ENCODE results near the gene ARL2.
"Not testable (repeated sequence)": the region's sequence is repeated elsewhere in the genome, so short reads cannot be mapped to it uniquely, and the experiment has no call there.

Gene ARL2

DNA sequence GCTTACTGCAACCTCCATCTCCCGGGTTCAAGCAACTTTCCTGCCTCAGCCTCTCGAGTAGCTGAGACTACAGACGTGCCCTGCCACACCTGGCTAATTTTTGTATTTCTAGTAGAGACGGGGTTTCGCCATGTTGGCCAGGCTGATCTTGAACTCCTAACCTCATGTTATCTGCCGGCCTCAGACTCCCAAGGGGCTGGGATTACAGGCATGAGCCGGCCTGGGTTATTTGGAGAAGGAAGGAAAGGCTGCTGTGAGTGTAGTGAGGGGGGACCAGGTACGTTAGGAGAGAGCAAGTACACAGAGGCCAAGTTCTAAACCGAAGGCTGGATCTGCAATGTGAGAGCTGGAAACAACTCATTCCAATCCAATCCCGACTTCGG lies 17.6 kb upstream of the ARL2 start:
- Histone ChIP-seq H3K4me3 (ENCODE audit: low read length) (no peak overlapping the region), H3K36me3 (ENCODE audit: insufficient read depth, low read length) (no peaks in the 10 kb centered on the region), H3K4me1 (ENCODE audit: insufficient read depth, low read length) (no peaks in the 10 kb centered on the region), H3K9me3 (ENCODE audit: low read length) (no peaks in the 10 kb centered on the region), H2AFZ (ENCODE audit: low read depth, low read length) (peak overlapping the region; percentile 14), H3K27me3 (ENCODE audit: insufficient read depth, low read length) (no peaks in the 10 kb centered on the region)

DNA sequence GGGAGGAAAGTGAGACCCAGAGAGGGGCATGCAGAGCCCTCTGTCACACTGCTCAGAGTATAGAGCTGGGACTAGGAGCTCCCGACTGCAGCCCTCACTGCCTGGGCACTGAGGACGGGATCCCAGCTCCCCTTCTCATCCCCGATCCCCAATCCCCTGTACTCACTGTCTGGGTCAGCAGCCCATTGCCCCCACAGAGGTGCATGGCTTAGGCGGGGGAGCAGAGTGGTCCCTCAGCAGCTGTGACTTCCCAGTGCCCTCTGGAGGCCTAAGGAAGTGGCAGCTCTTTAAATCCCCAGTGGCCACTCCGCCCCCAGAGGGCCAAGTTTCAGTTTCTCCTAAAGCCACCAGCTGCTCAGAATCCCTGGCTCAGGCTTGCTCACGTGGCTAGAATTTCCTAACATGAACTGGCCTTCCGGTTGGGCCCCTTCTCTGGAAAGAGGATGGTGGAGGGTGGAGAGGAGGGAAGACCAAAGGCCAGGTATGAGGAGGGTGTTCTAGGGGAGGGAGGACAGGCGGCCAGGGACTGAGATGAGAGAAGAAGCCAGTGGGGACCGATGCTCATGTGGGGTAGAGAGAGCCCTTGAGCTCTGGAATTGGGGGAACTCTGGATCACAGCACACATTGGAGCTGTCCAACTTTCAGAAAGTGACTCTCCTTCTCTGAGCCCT lies 17.1 kb upstream of the ARL2 start, which contains the start of gene BATF2:
Gene BATF2 (minus strand): TSS at position 262 of the 671 bp plus-strand sequence. CDS start 57 bp downstream, at position 205.
- Histone ChIP-seq H3K27me3 (ENCODE audit: insufficient read depth, low read length) (no peaks in the 10 kb centered on the region), H3K4me3 (ENCODE audit: low read length) (no peak within 1 kb of the TSS), H2AFZ (ENCODE audit: low read depth, low read length) (peak within 1 kb of the TSS; percentile 14), H3K9me3 (ENCODE audit: low read length) (no peaks in the 10 kb centered on the region), H3K36me3 (ENCODE audit: insufficient read depth, low read length) (no peaks in the 10 kb centered on the region), H3K4me1 (ENCODE audit: insufficient read depth, low read length) (no peaks in the 10 kb centered on the region)

DNA sequence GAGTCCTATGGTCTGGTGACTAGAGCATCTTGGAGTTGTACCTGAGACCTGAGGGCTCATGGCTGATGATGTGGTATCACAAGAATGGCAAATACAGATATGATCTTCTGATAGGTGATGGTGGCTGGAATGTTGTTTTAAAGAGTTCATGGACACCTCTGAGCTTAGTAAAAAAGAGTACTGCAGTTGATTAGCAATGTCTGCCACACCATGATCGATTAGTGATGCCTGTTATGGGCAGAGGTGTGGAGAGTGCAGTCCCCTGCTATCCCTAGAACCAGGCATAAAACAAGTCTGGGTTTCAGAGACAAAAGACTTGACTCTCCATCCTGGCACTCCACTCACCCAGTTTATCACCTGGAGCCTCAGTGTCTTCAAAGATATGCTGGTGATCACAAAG lies 15.8 kb upstream of the ARL2 start:
- no peak overlapping the region for H2AFZ ChIP-seq (ENCODE audit: low read depth, low read length)
- H3K4me1 ChIP-seq (ENCODE audit: insufficient read depth, low read length), result no peaks in the 10 kb centered on the region
- no peaks in the 10 kb centered on the region for H3K9me3 ChIP-seq (ENCODE audit: low read length)
- no peaks in the 10 kb centered on the region for H3K36me3 ChIP-seq (ENCODE audit: insufficient read depth, low read length)
- no peak overlapping the region for H3K4me3 ChIP-seq (ENCODE audit: low read length)
- H3K27me3 ChIP-seq (ENCODE audit: insufficient read depth, low read length), result no peaks in the 10 kb centered on the region

DNA sequence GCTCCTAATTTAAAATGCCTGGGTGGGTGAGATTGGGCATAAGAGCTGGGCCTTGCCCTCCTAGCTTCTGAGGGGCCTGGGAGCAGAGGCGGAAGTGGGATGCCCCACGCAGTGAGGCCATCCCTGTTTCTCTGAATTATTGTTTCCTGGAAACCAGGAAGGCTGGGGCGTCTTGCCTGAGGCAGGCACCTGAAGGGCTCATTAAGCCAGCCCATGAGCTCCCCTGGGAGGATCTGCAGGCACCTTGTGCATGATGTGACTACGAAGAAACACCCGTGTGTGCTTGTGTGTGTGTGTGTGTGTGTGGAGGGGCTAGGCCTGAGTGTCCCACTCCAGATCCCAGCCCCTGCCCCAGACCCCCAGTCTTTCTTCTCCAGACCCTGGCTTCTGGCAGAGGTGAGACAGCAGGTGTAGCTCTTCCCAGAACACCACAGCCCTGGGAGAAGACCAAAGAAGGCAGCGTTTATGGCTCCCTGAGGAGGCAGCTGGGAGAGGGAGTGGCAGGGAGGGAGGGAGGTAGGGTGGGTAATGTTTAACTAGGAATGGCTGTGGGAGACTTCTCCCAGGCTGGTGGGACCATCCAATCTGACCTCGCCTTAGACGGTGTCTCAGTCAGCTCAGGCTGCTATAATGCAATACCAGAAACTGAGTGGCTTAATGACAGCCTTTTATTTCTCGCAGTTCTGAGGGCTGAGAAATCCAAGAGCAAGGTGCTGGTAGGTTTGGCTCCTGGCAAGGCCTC lies 15.1 kb upstream of the ARL2 start:
- no peak overlapping the region for H3K4me3 ChIP-seq (ENCODE audit: low read length)
- no peaks in the 10 kb centered on the region for H3K9me3 ChIP-seq (ENCODE audit: low read length)
- H3K4me1 ChIP-seq (ENCODE audit: insufficient read depth, low read length), result no peaks in the 10 kb centered on the region
- no peaks in the 10 kb centered on the region for H3K36me3 ChIP-seq (ENCODE audit: insufficient read depth, low read length)
- no peak overlapping the region for H2AFZ ChIP-seq (ENCODE audit: low read depth, low read length)
- no peaks in the 10 kb centered on the region for H3K27me3 ChIP-seq (ENCODE audit: insufficient read depth, low read length)

DNA sequence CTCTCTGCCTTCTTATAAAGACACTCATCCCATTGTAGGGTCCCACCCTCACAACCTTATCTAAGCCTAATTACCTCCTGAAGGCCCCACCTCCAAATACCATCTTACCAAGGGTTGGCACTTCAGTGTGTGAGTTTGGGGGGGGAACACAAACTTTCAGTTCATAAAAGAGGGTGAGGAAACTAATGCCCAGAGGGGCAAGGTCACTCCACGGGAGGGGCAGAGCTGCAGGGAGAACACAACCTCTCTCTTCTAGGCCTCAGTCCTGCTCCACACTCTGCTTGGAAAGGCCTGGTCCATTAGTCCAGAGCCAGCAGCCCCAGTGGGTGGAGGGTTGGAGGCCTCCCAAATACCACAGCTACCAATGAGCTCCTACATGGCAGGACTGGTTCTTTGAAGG lies 14.5 kb upstream of the ARL2 start:
- Histone ChIP-seq H3K36me3 (ENCODE audit: insufficient read depth, low read length) (no peaks in the 10 kb centered on the region), H3K9me3 (ENCODE audit: low read length) (no peaks in the 10 kb centered on the region), H3K4me3 (ENCODE audit: low read length) (no peak overlapping the region), H2AFZ (ENCODE audit: low read depth, low read length) (no peak overlapping the region), H3K27me3 (ENCODE audit: insufficient read depth, low read length) (no peaks in the 10 kb centered on the region), H3K4me1 (ENCODE audit: insufficient read depth, low read length) (no peaks in the 10 kb centered on the region)

DNA sequence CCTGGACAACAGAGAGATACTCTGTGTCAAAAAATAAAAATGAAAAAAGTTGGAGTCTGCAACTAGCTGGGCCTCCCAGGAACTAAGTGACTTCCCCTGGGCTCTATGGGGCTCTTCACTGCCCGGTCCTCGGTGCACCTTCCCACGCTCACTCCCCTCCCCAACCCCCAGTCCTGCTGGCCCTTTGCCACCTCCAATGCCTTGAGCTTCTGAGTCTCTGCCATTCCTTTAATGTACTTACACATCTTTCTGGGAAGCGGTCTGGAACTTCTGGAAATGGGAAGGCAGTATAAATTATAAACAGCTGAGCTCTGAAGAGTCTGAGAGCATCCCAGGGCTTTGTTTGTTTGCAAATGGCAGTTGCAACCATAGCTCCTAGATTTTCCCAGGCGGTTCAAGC lies 11.3 kb upstream of the ARL2 start:
- H3K9me3 ChIP-seq (ENCODE audit: low read length), result no peaks in the 10 kb centered on the region
- no peaks in the 10 kb centered on the region for H3K4me1 ChIP-seq (ENCODE audit: insufficient read depth, low read length)
- peaks cover 4% of the 10 kb centered on the region for H3K27me3 ChIP-seq (ENCODE audit: insufficient read depth, low read length)
- H3K36me3 ChIP-seq (ENCODE audit: insufficient read depth, low read length), result no peaks in the 10 kb centered on the region
- no peak overlapping the region for H2AFZ ChIP-seq (ENCODE audit: low read depth, low read length)
- no peak overlapping the region for H3K4me3 ChIP-seq (ENCODE audit: low read length)

DNA sequence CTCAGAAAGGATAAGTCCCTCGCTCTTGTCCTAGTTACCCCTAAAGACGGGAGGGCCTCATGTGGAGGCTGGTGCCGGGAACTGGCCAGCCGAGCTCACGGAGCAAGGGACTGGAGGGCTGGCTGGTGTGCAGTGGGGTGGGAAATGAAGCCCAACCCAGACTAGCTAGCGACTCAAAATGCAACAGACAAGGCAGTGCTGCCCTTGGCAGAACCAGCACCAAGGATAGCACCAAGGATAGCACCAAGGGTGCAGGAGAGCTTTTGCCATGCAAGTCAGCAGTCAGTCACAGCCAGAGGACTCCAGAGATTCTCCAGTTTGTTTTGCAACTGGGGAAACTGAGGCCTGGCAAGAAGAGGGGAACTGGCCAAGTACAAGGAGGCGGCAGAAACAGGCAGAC lies 10.7 kb upstream of the ARL2 start:
- Histone ChIP-seq H3K27me3 (ENCODE audit: insufficient read depth, low read length) (peaks cover 4% of the 10 kb centered on the region), H3K4me3 (ENCODE audit: low read length) (no peak overlapping the region), H2AFZ (ENCODE audit: low read depth, low read length) (no peak overlapping the region), H3K36me3 (ENCODE audit: insufficient read depth, low read length) (no peaks in the 10 kb centered on the region), H3K4me1 (ENCODE audit: insufficient read depth, low read length) (no peaks in the 10 kb centered on the region), H3K9me3 (ENCODE audit: low read length) (no peaks in the 10 kb centered on the region)

DNA sequence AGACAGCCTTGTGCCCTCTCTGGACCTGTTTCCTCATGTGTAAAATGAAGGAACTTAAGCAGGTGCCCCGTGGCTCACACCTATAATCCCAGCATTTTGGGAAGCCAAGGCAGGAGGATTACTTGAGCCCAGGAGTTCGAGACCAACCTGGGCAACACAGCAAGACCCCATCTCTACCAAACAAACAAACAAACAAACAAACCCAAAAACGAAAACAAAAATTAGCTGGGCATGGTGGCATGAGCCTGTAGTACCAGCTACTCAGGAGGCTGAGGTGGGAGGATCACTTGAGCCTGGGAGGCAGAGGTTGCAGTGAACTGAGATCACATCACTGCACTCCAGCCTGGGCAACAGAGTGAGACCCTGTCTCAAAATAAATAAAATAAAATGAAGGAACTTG lies 10.0 kb upstream of the ARL2 start:
- not testable (repeated sequence) for H3K9me3 ChIP-seq (ENCODE audit: low read length); H2AFZ ChIP-seq (ENCODE audit: low read depth, low read length); H3K4me1 ChIP-seq (ENCODE audit: insufficient read depth, low read length); H3K36me3 ChIP-seq (ENCODE audit: insufficient read depth, low read length); H3K4me3 ChIP-seq (ENCODE audit: low read length); H3K27me3 ChIP-seq (ENCODE audit: insufficient read depth, low read length)

DNA sequence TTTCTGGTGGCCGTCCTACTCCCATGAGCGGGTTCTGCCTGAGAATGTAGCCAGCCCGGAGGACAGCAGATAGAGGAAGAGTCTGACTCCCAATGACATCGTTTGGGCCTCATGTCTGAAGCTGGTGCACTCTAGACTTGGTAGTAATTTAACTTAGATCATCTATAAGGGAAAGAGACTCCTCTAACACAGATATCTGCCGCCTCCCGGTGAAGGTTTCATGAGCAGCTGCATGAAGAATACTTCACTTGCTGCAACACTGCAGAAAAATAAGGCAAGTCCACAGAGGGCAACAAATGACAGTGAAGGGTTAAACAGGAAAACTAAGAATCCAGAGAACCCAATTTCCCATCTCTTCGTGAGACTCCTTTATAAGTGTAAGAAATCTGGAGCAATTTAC lies 5.9 kb upstream of the ARL2 start:
- no peaks in the 10 kb centered on the region for H3K9me3 ChIP-seq (ENCODE audit: low read length)
- no peak overlapping the region for H2AFZ ChIP-seq (ENCODE audit: low read depth, low read length)
- H3K4me3 ChIP-seq (ENCODE audit: low read length), result no peak overlapping the region
- peaks cover 4% of the 10 kb centered on the region for H3K27me3 ChIP-seq (ENCODE audit: insufficient read depth, low read length)
- H3K4me1 ChIP-seq (ENCODE audit: insufficient read depth, low read length), result peaks cover under 1% of the 10 kb centered on the region
- H3K36me3 ChIP-seq (ENCODE audit: insufficient read depth, low read length), result no peaks in the 10 kb centered on the region

DNA sequence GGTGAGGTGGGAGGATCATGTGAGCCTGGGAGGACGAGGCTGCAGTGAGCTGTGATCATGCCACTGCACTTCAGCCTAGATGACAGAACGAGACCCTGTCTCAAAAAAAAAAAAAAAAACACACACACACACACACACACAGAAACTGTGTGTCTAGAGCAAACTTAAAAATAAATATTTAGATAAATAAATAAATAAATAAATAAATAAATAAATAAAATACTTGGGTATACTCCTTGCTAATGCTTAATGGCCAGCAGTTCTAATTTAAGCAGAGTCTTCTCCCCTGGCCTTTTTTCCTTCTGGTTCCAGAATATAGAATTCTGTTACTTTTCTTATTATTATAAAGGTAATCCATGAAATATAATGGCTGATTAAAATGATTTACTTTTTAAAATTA lies 5.1 kb upstream of the ARL2 start:
- H3K36me3 ChIP-seq (ENCODE audit: insufficient read depth, low read length), result no peaks in the 10 kb centered on the region
- peaks cover 4% of the 10 kb centered on the region for H3K27me3 ChIP-seq (ENCODE audit: insufficient read depth, low read length)
- H3K4me3 ChIP-seq (ENCODE audit: low read length), result no peak overlapping the region
- H3K9me3 ChIP-seq (ENCODE audit: low read length), result no peaks in the 10 kb centered on the region
- H2AFZ ChIP-seq (ENCODE audit: low read depth, low read length), result no peak overlapping the region
- peaks cover 4% of the 10 kb centered on the region for H3K4me1 ChIP-seq (ENCODE audit: insufficient read depth, low read length)

DNA sequence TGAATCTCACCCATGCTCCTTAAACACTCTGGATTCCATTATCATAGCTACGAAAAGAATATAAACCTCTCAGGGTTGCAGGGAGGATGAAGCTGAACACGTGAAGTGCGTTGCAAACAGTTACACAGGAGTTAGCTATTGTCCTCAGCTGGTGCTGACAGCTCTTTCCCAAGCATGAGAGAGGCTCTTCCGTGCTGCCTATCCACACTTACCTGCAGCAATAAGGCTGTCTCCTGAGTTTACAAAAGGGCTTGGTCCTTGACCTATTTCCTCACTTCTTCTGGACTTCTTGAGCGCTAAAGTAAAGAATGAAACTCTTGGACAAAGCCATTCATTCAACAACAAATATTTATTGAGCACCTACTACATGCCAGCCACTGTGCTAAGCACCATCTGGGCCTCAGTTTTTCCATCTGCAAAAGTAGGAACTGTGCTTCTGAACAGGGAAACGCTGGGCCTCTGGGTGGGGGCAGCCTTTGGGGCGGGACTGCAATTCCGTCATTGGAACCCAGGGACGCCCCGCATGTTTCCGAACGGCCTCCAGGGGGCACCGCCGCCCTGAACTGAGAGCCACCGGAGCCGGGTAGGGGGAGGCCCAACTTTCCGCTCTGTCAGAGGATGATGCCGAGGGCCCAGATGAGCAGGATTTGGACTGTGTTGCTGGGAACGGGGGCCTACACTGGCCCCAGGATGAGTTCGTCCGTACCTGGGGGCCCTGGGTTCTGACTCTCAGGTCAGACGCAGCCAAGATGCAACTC lies 651 bp upstream of the ARL2 start:
- Histone ChIP-seq H2AFZ (ENCODE audit: low read depth, low read length) (peak overlapping the region; percentile 64), H3K9me3 (ENCODE audit: low read length) (no peaks in the 10 kb centered on the region)

DNA sequence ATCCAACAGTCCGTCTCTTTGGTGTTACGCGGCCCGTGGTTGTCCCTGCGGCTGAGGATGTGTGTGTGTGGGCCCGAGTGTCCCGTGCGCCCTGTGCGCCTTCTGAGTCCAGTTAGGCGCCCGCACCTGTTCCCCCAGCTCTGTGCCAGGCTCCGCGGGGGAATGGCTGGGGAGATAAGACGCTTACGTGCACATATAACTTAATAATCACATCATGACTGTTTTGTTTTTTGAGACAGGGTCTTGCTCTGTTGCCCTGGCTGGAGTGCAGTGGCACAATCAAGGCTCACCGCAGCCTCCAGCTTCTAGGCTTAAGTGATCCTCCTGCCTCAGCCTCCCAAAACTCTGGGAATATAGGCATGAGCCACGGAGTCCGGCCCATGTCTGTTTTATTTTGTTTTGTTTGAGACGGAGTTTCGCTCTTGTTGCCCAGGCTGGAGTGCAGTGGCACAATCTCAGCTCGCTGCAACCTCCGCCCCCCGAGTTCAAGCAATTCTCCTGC lies 817 bp downstream of the ARL2 start:
- H3K27me3 ChIP-seq (ENCODE audit: insufficient read depth, low read length), result no peaks in the 10 kb centered on the region
- peak overlapping the region; percentile 68 for H3K4me3 ChIP-seq (ENCODE audit: low read length)
- no peaks in the 10 kb centered on the region for H3K9me3 ChIP-seq (ENCODE audit: low read length)
- H3K4me1 ChIP-seq (ENCODE audit: insufficient read depth, low read length), result peaks cover 4% of the 10 kb centered on the region
- peak overlapping the region; percentile 64 for H2AFZ ChIP-seq (ENCODE audit: low read depth, low read length)
- H3K36me3 ChIP-seq (ENCODE audit: insufficient read depth, low read length), result peaks cover 13% of the 10 kb centered on the region

More for the DNA sequence above, 651 bp upstream of the ARL2 start:
- H3K36me3 ChIP-seq (ENCODE audit: insufficient read depth, low read length), result peaks cover 3% of the 10 kb centered on the region
- no peaks in the 10 kb centered on the region for H3K27me3 ChIP-seq (ENCODE audit: insufficient read depth, low read length)
- peak overlapping the region; percentile 68 for H3K4me3 ChIP-seq (ENCODE audit: low read length)
- peaks cover 4% of the 10 kb centered on the region for H3K4me1 ChIP-seq (ENCODE audit: insufficient read depth, low read length)

DNA sequence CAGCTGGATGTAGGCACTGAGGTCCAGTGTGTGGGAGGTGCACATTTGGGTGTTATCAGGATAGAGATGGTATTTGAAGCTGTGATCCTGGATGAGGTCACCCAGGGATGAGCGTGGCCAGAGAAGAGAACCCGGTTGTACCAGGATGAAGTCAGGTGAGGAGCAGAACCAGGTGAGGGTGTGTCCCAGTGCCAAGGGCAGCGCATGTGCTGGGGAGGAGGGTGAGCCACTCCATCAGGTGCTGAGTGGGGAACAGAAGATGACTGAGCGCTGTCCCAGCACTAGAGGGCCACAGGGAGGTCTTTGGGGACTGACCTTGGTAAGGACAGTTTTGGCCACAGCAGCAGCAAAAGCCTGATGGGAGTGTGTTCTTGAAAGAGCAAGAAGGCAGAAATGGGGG lies 2.7 kb downstream of the ARL2 start:
- Histone ChIP-seq H3K4me3 (ENCODE audit: low read length) (no peak overlapping the region), H3K27me3 (ENCODE audit: insufficient read depth, low read length) (no peaks in the 10 kb centered on the region), H3K36me3 (ENCODE audit: insufficient read depth, low read length) (peaks cover 23% of the 10 kb centered on the region), H2AFZ (ENCODE audit: low read depth, low read length) (no peak overlapping the region), H3K4me1 (ENCODE audit: insufficient read depth, low read length) (peaks cover 4% of the 10 kb centered on the region), H3K9me3 (ENCODE audit: low read length) (no peaks in the 10 kb centered on the region)

Data from neuron (in vitro differentiated cells).